HG02623 (cell line): ENCODE measurements around the gene LINGO1.

ENCODE experiments used
- ATAC-seq: cut with Tn5 transposase; IDR thresholded peaks from one replicate; pipeline ENCODE4 v1.9.1; 2021; ENCODE audit warnings: moderate library complexity; ENCODE audit not compliant: unreplicated experiment

Gene LINGO1

GRCh38 chr15:77657634-77658238 lies 25.0 kb upstream of the LINGO1 start:
- no peak for ATAC-seq

GRCh38 chr15:77656294-77656693 lies 23.6 kb upstream of the LINGO1 start:
- no peak for ATAC-seq

DNA sequence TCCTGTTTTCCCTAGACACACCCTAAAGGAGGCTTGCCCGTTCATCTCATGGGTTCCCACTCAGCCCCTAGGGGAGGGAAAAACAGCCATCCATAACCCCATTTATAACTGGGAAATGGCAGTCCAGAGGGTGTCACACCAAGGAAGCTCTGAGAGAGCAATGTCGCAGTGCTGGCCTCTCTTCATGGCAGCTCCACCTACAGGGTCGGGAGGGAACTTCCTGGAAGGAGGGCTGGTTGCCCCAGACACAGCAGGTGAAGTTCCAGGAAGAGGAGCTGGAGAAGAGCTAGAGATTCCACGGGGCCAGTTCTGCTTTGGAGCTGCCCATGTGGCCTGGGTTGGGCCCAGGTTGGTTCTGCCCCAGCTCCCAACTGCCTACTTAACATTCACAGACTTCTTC lies 22.3 kb upstream of the LINGO1 start:
- ATAC-seq: no peak

GRCh38 chr15:77653832-77654480 lies 21.2 kb upstream of the LINGO1 start:
- no peak for ATAC-seq

DNA sequence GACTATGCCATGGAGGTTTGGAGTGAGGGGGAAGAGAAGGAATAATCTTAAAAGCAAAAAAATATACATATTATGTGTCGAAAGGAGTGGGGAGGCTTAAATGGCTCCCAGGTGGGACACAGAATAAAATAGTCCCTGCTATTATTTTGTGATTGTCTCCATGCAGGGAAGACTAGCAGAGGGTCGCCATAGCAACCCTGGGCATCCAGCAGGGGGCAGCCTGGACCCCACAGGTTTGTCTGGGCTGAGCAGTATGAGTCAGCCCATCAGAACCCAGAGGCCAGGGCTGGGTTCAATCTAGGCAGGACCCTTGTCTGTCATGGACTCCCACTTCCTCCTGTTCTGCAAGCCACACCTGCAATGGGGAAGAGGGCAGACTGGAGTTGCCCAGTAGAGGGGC lies 17.6 kb upstream of the LINGO1 start:
- no peak for ATAC-seq

DNA sequence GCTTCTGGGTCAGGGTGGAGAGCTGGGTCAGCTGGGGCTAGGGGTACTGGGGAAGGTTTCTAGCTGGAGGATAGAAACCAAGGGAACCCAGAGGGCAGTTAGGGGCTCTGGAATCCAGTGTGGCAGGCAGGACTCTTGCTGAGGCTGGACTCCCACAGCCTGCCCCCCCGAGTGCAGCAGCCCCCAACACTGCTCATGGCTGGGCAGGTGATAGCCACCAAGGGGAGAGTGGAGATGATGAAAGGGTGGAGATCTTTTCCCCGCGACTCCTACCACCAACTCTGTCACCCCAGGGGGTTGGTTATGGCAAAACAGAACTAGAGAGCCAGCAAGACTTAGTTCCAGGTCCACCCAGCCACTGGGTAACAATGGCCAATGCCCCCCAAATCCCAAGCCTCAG lies 16.9 kb upstream of the LINGO1 start:
- ATAC-seq: no peak

DNA sequence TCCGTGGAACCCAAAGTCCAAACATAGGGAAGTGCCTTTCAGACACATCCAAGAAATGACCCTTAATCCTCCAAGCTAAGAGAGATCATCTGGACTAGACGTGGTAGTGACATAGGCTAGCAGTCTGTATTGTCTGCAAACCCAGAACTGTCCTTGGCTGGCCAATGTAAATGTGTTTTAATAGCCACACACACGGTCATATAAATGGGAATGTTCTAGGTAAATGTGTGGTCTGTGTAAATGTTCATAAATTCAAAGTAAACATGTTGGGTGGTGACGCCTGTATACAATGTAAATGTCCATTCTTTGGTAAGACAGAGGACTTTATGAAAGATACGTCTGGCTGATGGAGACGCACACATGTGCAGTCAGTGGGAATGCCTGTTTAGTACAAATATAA lies 16.3 kb upstream of the LINGO1 start:
- no peak for ATAC-seq

- no peak for ATAC-seq
These were observed 15.2 kb upstream of the LINGO1 start for GRCh38 chr15:77647961-77648360.

DNA sequence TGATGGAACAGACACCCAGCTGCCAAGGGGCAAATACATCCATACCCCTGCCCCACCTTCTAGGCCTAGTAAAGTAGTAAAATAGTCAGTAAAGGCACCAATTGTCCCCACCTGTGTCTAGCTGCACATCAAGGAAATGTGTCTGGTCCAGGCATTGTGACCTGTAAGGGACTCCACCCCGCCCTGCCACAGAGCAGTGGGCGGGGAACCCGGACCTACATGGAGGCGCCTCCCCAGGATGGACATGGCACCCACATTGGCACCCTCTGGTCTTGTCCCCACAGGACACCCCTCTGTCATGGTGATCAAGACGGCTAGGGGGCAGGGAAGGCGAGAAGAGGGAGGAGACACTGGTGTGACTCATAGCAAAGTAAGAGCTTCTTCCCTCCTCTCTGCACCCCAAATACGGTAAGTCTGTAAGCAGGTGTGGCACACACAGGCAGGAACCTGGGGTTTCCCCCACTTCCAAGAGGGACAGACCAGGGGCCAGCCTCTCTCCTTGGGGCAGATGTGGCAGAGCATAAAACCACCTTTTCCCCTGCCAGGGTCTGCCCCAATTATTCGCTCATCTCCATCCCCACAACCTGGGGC lies 13.5 kb upstream of the LINGO1 start:
- no peak for ATAC-seq

- ATAC-seq: no peak
These were observed 12.9 kb upstream of the LINGO1 start for GRCh38 chr15:77645602-77646001.

- ATAC-seq: no peak
These were observed 12.0 kb upstream of the LINGO1 start for GRCh38 chr15:77644543-77645247.

GRCh38 chr15:77643764-77644163 lies 11.1 kb upstream of the LINGO1 start:
- ATAC-seq: no peak

DNA sequence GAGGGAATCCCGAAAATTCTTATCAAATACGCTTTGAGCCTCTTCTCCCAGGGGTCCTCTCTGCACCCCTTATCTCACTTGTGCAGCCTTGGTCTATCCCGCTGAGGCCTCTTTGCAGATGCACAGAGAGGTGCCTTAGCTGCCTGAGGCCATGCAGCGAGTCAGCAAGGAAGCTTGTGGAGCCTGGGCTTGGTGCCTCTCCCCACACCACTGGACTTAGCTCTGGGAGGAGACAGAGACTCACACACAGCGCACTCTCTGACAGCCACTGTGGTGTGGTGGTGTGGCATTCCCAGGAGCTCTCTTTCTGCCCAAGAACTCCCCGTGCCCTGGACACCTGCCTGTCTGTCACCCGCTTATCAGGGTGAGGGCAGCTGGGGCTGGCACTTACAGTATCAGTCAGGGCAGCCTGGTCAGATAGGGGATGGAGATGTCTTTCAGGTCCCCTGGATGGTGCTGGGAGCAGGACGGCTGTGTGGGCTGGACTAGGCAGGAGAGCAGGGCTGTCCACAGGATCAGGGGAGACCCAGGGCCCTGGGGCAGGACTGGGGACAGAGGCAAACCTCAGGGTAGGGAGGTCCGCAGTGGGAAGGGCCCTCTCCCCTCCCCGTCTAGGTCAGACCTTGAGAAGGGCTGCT lies 10.2 kb upstream of the LINGO1 start:
- no peak for ATAC-seq

- ATAC-seq: no peak
These were observed 9.3 kb upstream of the LINGO1 start for GRCh38 chr15:77641999-77642398.

DNA sequence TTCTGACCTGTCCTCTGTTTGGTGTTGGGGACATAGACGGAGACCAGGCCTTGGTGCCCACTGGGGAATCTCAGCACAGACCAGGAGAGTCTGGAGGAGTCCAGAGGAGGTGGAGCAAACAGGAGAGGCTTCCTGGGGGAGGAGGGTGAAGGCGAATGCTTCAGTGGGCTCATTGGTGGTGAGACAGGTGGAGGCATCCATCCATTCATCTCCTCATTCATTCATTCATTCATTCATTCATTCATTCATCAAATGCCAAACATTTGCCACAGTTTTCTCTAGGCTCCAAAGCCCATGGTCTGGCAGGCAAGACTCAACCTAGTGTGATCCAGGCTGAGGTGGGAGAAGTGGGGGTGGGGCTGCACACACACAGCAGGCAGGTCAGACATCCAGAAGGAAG lies 7.9 kb upstream of the LINGO1 start:
- ATAC-seq: no peak

DNA sequence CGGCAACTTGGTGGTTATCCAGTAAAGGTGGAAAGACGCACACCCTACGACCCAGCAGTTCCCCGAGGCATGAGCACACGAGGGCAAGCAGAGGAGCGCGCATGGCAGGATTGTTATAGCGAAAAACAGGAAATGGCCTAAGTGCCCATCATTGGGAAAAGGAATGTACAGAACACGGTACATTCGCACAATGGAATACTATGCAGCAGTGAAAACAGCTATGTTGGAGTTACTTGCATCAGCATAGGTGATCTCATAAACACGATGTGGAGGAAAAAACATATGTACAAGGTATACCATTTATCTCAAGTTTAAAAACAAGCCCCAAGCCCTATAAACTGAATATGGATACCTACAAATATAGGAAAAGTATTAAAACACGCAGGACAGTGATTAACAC lies 6.7 kb upstream of the LINGO1 start:
- no peak for ATAC-seq

GRCh38 chr15:77637851-77638692 lies 5.4 kb upstream of the LINGO1 start:
- ATAC-seq: no peak

DNA sequence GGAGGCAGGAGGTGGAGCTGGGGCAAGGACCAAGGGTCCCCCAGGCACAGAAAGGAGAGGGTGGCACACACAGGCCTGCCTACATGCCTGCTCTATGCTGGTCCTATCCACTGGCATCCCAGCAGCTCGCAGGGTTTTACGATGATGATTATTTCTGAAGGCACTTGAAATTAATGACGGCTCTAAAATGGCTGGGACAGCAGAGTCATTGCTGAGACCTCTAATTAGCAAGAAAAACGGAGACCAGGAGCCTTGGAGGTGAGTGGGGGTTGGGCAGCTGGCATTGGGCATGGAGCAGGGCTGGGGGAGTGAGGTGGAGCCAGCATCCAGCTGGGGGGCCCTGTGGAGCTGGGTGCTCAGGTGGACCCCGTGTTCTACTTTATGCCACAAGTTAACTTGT lies 3.5 kb upstream of the LINGO1 start:
- no peak for ATAC-seq

DNA sequence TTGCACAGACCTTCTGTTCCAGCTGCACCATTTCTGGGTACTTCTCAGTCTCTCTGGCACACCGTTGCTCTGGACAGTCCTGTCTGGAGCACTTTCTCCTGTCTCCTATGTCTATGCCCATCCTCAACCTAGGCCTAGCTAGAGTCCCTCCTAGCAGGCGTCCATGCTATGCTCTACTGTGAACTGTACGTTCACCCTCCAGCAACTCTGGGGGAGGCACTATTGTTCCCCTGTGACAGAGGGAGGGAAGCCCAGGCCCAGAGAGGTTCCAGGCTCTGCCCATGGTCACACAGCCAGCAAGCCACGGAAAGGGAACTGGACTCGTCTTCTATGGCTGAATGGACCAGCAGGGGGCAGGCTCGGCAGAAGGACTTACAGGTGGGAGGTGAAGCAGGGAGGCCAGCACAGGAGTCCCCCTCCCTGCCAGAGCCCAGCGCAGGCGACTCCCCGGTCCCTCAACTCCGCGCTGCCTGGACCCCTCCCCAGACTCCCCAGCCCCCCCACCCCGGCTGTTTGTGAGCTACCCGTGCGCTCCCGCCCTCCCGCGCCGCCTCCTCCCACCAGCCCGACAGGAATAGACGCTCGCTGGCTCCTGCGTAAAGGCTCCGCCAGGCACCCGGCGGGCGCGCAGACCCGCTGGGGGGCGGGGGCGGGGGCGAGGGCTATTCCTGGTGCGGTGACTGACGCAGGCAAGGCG lies 1.7 kb upstream of the LINGO1 start:
- ATAC-seq: no peak

DNA sequence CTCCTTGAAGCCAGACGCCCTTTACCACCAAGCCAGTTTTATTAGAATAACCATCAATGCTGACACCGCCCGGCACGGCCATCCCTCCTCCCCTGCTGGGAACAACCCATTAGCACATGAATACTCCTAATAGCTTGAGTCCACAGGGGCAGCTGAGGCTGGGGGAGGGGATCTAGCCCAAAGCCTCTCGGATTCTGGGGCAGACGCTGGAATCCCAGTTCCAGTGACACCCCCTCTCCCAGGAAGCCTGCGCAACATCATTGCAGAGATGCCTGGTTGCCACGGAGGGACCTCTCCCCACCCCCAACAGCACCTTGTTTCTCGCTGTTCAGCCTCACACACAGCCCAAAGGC lies 1.2 kb upstream of the LINGO1 start:
- ATAC-seq: no peak
